Endothelial cell of umbilical vein (primary cell): Measurements from ENCODE around the gene FAM3D. TPM values are rescaled to one million over a fixed set of nuclear protein-coding genes. Genes with fewer than 3 reads are reported as not detected.

ENCODE experiments used
- BruUV-seq: library from RNA; stranded (reverse); fragments of 400-500 nt; replicated peaks from 2 replicates; lab custom pipeline; 2021; lab: Mats Ljungman, UMichigan
- CTCF ChIA-PET: fragments of 300-600, 350-600 bp; sonication (Branson Sonifier 250); formaldehyde crosslinking; loops from one replicate; lab custom pipeline; 2021; ENCODE audit warnings: antibody characterized with exemption, inconsistent platforms; lab: Charles Lee
- POLR2A ChIA-PET: fragments of 300-600, 350-600 bp; sonication (Branson Sonifier 250); formaldehyde crosslinking; loops from one replicate; lab custom pipeline; 2021; ENCODE audit warnings: antibody characterized with exemption, inconsistent platforms; lab: Charles Lee
- DNase-seq: peaks from one replicate; pipeline ENCODE4 v3.0.0-alpha.2; 2011; ENCODE audit warnings: low read depth, low spot score
- FAIRE-seq: peaks from 2 replicates; lab custom pipeline; 2011; peaks lifted over from hg19 to GRCh38; lab: Jason Lieb, UNC
- H2AFZ ChIP-seq: 2 replicates; pipeline ENCODE4 v1.6.0; 2012; ENCODE audit warnings: low read depth, low read length, control low read depth, inconsistent platforms
- H3K27ac ChIP-seq: 2 replicates; pipeline ENCODE4 v1.5.1; 2011; ENCODE audit warnings: low read depth, mild to moderate bottlenecking, control low read depth, low read length, moderate library complexity; ENCODE audit not compliant: insufficient read depth
- H3K27me3 ChIP-seq, 2 experiments: 2 replicates each; pipeline versions ENCODE4 v1.6.0 to v1.6.1; 2011; ENCODE audit warnings: low read length in 2 of 2, mixed read lengths in 1 of 2; ENCODE audit not compliant: control insufficient read depth in 2 of 2, insufficient read depth in 2 of 2
- H3K36me3 ChIP-seq, 2 experiments: 2 replicates in 1 of 2; 3 replicates in 1 of 2; pipeline ENCODE4 v1.5.1; 2011; ENCODE audit warnings: low read length in 2 of 2, mild to moderate bottlenecking in 1 of 2, moderate library complexity in 1 of 2; ENCODE audit not compliant: control insufficient read depth in 2 of 2, insufficient read depth in 2 of 2; ENCODE audit errors: extremely low read depth in 1 of 2
- H3K4me1 ChIP-seq: 3 replicates; pipeline ENCODE4 v1.5.1; 2011; ENCODE audit warnings: mild to moderate bottlenecking, low read length; ENCODE audit not compliant: control insufficient read depth, insufficient read depth; ENCODE audit errors: extremely low read depth
- H3K4me2 ChIP-seq: 2 replicates; pipeline ENCODE4 v1.6.1; 2011; ENCODE audit warnings: low read length, control low read depth, mixed read lengths; ENCODE audit not compliant: insufficient read depth
- H3K4me3 ChIP-seq, 3 experiments: fragments of 200-600 bp in 1 of 3; sonication (generic), shearing (Covaris generic) in 1 of 3; replicated peaks in 1 of 3; 2 replicates each; pipeline ENCODE4 v1.5.1; 2011 to 2016; ENCODE audit warnings: control low read depth in 3 of 3, low read length in 3 of 3, mild to moderate bottlenecking in 2 of 3, inconsistent platforms in 1 of 3, low read depth in 1 of 3, moderate library complexity in 1 of 3; ENCODE audit not compliant: insufficient read depth in 1 of 3
- H3K79me2 ChIP-seq: 2 replicates; pipeline ENCODE4 v1.6.0; 2012; ENCODE audit warnings: low read length, inconsistent platforms; ENCODE audit not compliant: control insufficient read depth, insufficient read depth
- H3K9ac ChIP-seq: replicated peaks from 2 replicates; pipeline ENCODE3; 2011; ENCODE audit warnings: low read length, control low read depth; ENCODE audit not compliant: insufficient read depth; ENCODE audit errors: extremely low read depth
- H3K9me1 ChIP-seq: replicated peaks from 3 replicates; pipeline ENCODE4 v1.6.0; 2011; ENCODE audit warnings: mild to moderate bottlenecking, low read length; ENCODE audit not compliant: control insufficient read depth, insufficient read depth; ENCODE audit errors: extremely low read depth
- H3K9me3 ChIP-seq: replicated peaks from 2 replicates; pipeline ENCODE4 v1.5.1; 2012; ENCODE audit warnings: low read length, inconsistent platforms; ENCODE audit not compliant: control insufficient read depth, insufficient read depth
- H4K20me1 ChIP-seq: replicated peaks from 2 replicates; pipeline ENCODE3; 2011; ENCODE audit warnings: mild to moderate bottlenecking, low read length; ENCODE audit not compliant: control insufficient read depth, insufficient read depth; ENCODE audit errors: extremely low read depth
- EZH2 ChIP-seq: IDR thresholded peaks from 2 replicates; pipeline ENCODE4 v1.6.1; 2012; ENCODE audit warnings: borderline replicate concordance, low read depth, mild to moderate bottlenecking, moderate library complexity, low read length, inconsistent platforms; ENCODE audit not compliant: severe bottlenecking
- FOS ChIP-seq: IDR thresholded peaks from 2 replicates; pipeline ENCODE4 v1.6.1; 2011; ENCODE audit warnings: mild to moderate bottlenecking, low read length, moderate library complexity, borderline replicate concordance; ENCODE audit not compliant: insufficient read depth
- GATA2 ChIP-seq: IDR thresholded peaks from 2 replicates; pipeline ENCODE4 v1.7.0; 2011; ENCODE audit warnings: low read depth, mild to moderate bottlenecking, moderate library complexity, mixed read lengths, low read length; ENCODE audit not compliant: insufficient read length, insufficient read depth
- JUN ChIP-seq: IDR thresholded peaks from 2 replicates; pipeline ENCODE4 v1.6.1; 2011; ENCODE audit warnings: borderline replicate concordance, low read depth; ENCODE audit not compliant: insufficient read length, insufficient read depth
- MYC ChIP-seq: IDR thresholded peaks from one replicate; pipeline ENCODE4 v1.6.1; 2011; ENCODE audit warnings: mild to moderate bottlenecking, low read depth, low read length
- POLR2A ChIP-seq: IDR thresholded peaks from 2 replicates; pipeline ENCODE4 v1.6.1; 2012; ENCODE audit warnings: low read depth, mild to moderate bottlenecking, control low read depth, low read length
- POLR2AphosphoS5 ChIP-seq: IDR thresholded peaks from 2 replicates; pipeline ENCODE4 v1.6.1; 2012; ENCODE audit warnings: low read depth, mild to moderate bottlenecking, control low read depth, low read length, moderate library complexity; ENCODE audit not compliant: insufficient read depth
- dilution Hi-C: fragments of 300-500 bp; cut with MboI; formaldehyde crosslinking; loops from one replicate; pipeline ENCODE4 v1.15.0; 2019; ENCODE audit warnings: low sequenced_read_pairs; ENCODE audit not compliant: extremely low pct_ligation_motif_present
- intact Hi-C: fragments of 100-400 bp; cut with micrococcal nuclease; formaldehyde crosslinking; loops from one replicate; pipeline ENCODE4 v1.10.0; 2022
- polyA plus RNA-seq, 4 experiments: library from polyadenylated mRNA; depleted of rRNA in 3 of 4; stranded (reverse) in 3 of 4; unstranded in 1 of 4; fragments of >200 nt; gene quantifications; 2 replicates each; pipeline versions ENCODE4 v1.2.1 to v1.2.3, GENCODE V29; 2011 to 2012; ENCODE audit warnings: missing spikeins in 1 of 4
- total RNA-seq: library from RNA; stranded (reverse); gene quantifications from 2 replicates; pipeline ENCODE4 v1.2.3, GENCODE V29; 2021
- TF ChIP-seq, protein P1 (sequence below), 2 donors: IDR thresholded peaks; 1 replicate in 1 of 2; 2 replicates in 1 of 2; pipeline ENCODE4 v1.5.1; 2011; ENCODE audit warnings: low read length in 2 of 2, mild to moderate bottlenecking in 2 of 2, moderate library complexity in 2 of 2, control low read depth in 1 of 2, inconsistent platforms in 1 of 2, low read depth in 1 of 2; ENCODE audit not compliant: insufficient read depth in 1 of 2; ENCODE audit errors: extremely low read depth in 1 of 2
- TF ChIP-seq, protein P2 (sequence below): IDR thresholded peaks from 2 replicates; pipeline ENCODE4 v1.6.1; 2011; ENCODE audit not compliant: insufficient read depth, insufficient read length

The FAM3D gene
- total and polyA plus RNA-seq, 2 donors (not counting 3 experiments of a cell fraction or from before 2014, with no cell fraction given) = 0.12 TPM; not detected in 1

DNA sequence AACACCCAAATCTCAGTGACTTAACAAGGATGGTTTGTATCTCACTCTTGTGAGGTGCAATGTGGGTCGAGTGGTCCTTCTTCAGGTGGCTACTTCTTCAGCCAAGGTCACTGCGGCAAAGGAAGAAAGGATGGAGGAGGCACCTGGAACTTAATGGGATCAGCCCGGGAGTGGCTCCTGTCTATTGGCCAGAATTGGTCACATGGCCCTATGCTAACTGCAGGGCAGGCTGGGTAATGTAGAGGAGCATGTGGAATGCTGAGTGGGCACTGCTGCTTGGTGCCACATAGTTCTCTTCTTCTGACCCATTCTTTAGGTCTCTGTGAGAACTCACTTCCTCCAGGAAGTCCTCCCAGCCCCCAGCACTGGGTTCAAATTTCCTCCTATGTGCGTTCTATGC, 20.3 kb upstream of the FAM3D start:
- Histone ChIP-seq H2AFZ (no peak overlapping the region), H4K20me1 (no peaks in the 10 kb centered on the region), H3K4me2 (no peak overlapping the region), H3K79me2 (no peaks in the 10 kb centered on the region), H3K4me1 (no peaks in the 10 kb centered on the region), H3K9me3 (peaks cover 1% of the 10 kb centered on the region), H3K27ac (no peak overlapping the region), H3K36me3 (no peaks in the 10 kb centered on the region), H3K9me1 (no peaks in the 10 kb centered on the region), H3K9ac (no peak overlapping the region), H3K4me3 (no peak overlapping the region), H3K27me3 (no peaks in the 10 kb centered on the region)
- no peak for DNase-seq
- no TSS peak for BruUV-seq
- CTCF ChIA-PET = no interaction called here
- intact Hi-C loops (no loop called here), dilution Hi-C loops (no loop called here)
- TF ChIP-seq JUN (no peak), EZH2 (no peak), MYC (no peak), GATA2 (no peak), POLR2AphosphoS5 (no peak), POLR2A (no peak), FOS (no peak)
- TF ChIP-seq, protein P1, sequence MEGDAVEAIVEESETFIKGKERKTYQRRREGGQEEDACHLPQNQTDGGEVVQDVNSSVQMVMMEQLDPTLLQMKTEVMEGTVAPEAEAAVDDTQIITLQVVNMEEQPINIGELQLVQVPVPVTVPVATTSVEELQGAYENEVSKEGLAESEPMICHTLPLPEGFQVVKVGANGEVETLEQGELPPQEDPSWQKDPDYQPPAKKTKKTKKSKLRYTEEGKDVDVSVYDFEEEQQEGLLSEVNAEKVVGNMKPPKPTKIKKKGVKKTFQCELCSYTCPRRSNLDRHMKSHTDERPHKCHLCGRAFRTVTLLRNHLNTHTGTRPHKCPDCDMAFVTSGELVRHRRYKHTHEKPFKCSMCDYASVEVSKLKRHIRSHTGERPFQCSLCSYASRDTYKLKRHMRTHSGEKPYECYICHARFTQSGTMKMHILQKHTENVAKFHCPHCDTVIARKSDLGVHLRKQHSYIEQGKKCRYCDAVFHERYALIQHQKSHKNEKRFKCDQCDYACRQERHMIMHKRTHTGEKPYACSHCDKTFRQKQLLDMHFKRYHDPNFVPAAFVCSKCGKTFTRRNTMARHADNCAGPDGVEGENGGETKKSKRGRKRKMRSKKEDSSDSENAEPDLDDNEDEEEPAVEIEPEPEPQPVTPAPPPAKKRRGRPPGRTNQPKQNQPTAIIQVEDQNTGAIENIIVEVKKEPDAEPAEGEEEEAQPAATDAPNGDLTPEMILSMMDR (IDR thresholded peaks at IDR 0.05; ENCODE audit: extremely low read depth in 1 of 2, insufficient read depth in 1 of 2, low read depth in 1 of 2, low read length in 2 of 2) = no peak
- TF ChIP-seq, protein P2, sequence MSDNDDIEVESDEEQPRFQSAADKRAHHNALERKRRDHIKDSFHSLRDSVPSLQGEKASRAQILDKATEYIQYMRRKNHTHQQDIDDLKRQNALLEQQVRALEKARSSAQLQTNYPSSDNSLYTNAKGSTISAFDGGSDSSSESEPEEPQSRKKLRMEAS = no peak
- POLR2A ChIA-PET = no interaction called here
- no peak for FAIRE-seq
